Progenitor cell of endocrine pancreas (in vitro differentiated cells): ENCODE results near the gene KRT76. TPM values are rescaled to one million over a fixed set of nuclear protein-coding genes. Genes with fewer than 3 reads are reported as not detected.
"Not testable (repeated sequence)": the region's sequence is repeated elsewhere in the genome, so short reads cannot be mapped to it uniquely, and the experiment has no call there.

Source experiments
- DNase-seq: peaks from one replicate; pipeline ENCODE4 v3.0.0; 2021; ENCODE audit warnings: low spot score; ENCODE audit not compliant: unreplicated experiment
- H3K27ac Mint-ChIP-seq: 2 replicates; pipeline ENCODE4 v1.8.0; 2021; ENCODE audit warnings: mild to moderate bottlenecking, moderate library complexity, mixed read lengths
- H3K27me3 Mint-ChIP-seq: 2 replicates; pipeline ENCODE4 v1.8.0; 2021; ENCODE audit warnings: mixed read lengths
- H3K36me3 Mint-ChIP-seq: 2 replicates; pipeline ENCODE4 v1.8.0; 2022; ENCODE audit warnings: mixed read lengths; ENCODE audit not compliant: insufficient read depth
- H3K4me1 Mint-ChIP-seq: 2 replicates; pipeline ENCODE4 v1.8.0; 2021; ENCODE audit warnings: low read depth, mixed read lengths
- H3K4me3 Mint-ChIP-seq: 2 replicates; pipeline ENCODE4 v1.8.0; 2021; ENCODE audit warnings: low read depth, mild to moderate bottlenecking, moderate library complexity, mixed read lengths
- H3K9me3 Mint-ChIP-seq: 2 replicates; pipeline ENCODE4 v1.8.0; 2021; ENCODE audit warnings: low read depth, mixed read lengths
- total RNA-seq: library from RNA; stranded (reverse); gene quantifications from 2 replicates; pipeline ENCODE4 v1.2.1, GENCODE V29; 2021
- TF ChIP-seq, protein P1 (sequence below): fragments of 200-600 bp; sonication (generic); IDR thresholded peaks from one replicate; pipeline ENCODE4 v1.5.0; 2021; ENCODE audit warnings: antibody characterized with exemption, mild to moderate bottlenecking; ENCODE audit not compliant: unreplicated experiment

The KRT76 gene
- total RNA-seq, 1 donor from 2014 or later = not detected

DNA sequence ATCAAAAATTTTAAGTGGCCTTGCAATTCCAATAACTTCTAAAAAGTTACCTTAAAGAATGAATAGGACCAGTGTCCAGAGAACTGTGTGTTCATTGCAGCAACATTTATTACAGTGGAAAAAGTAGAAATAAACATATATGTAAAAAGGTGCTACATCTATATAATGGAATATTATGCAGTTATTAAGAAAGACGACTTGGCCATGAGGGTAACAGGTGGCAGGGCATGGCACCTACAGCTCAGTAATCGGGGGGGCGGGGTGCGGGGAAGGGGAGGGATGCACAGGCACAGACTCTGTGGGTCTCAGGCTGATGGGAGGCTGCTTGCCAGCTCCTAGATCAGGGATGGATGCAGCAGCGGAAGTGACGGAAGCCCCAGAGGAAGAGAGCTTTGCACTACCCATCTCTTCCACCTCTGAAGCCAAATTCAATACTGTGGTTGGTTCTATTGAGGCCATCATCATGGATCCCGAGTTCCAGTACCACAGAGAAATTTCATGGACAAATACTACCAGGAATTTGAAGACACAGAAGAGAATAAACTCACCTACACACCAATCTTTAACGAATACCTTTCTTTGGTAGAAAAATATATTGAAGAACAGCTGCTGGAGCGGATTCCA is 14.0 kb downstream of the KRT76 start:
- H3K4me1 Mint-ChIP-seq = no peaks in the 10 kb centered on the region
- H3K9me3 Mint-ChIP-seq = peaks cover 11% of the 10 kb centered on the region
- TF ChIP-seq, protein P1, sequence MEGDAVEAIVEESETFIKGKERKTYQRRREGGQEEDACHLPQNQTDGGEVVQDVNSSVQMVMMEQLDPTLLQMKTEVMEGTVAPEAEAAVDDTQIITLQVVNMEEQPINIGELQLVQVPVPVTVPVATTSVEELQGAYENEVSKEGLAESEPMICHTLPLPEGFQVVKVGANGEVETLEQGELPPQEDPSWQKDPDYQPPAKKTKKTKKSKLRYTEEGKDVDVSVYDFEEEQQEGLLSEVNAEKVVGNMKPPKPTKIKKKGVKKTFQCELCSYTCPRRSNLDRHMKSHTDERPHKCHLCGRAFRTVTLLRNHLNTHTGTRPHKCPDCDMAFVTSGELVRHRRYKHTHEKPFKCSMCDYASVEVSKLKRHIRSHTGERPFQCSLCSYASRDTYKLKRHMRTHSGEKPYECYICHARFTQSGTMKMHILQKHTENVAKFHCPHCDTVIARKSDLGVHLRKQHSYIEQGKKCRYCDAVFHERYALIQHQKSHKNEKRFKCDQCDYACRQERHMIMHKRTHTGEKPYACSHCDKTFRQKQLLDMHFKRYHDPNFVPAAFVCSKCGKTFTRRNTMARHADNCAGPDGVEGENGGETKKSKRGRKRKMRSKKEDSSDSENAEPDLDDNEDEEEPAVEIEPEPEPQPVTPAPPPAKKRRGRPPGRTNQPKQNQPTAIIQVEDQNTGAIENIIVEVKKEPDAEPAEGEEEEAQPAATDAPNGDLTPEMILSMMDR = no peak
- H3K27ac Mint-ChIP-seq = no peak overlapping the region
- DNase-seq = no peak
- H3K36me3 Mint-ChIP-seq = no peaks in the 10 kb centered on the region
- H3K4me3 Mint-ChIP-seq = no peak overlapping the region
- H3K27me3 Mint-ChIP-seq = peaks cover 42% of the 10 kb centered on the region

DNA sequence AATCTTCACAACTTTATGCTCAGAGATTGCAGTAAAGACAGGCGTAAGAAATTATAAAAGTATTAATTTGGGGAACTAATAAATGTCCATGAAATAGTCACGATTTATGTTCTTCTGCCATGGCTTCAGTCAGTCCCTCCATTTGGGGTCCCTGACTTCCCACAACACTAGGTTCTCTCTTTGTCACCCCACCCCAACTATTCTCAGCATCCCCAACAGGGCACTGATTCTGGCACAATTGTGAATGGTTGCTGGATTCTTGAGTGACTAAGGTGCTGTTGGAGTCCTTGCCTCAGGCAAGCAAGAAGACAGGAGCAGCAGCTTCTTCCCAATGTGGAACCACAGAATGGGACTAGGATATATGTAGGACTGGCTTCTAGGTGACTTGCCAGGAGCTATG is 15.3 kb downstream of the KRT76 start:
- DNase-seq = no peak
- Mint-ChIP-seq H3K36me3 (no peaks in the 10 kb centered on the region), H3K4me3 (no peak overlapping the region), H3K27ac (no peak overlapping the region), H3K27me3 (peaks cover 32% of the 10 kb centered on the region), H3K4me1 (no peaks in the 10 kb centered on the region), H3K9me3 (peaks cover 11% of the 10 kb centered on the region)
- TF ChIP-seq, protein P1 = no peak

DNA sequence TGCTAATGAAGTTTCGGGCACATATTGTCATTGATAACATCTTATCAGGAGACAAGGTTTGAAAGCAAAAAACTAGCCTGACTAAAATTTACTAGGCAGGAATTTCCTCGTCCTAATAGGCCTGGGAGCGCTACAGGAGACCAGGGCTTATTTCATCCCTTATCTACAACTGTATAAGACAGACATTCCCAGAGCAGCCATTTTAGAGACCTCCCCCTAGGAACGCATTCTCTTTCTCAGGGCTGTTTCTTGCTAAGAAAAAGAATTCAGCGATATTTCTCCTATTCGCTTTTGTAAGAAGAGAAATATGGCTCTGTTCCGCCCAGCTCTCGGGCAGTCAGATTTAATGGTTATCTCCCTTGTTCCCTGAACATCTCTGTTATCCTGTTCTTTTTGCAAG is 15.9 kb downstream of the KRT76 start:
- H3K4me1 Mint-ChIP-seq, H3K4me3 Mint-ChIP-seq, H3K27ac Mint-ChIP-seq, H3K36me3 Mint-ChIP-seq, DNase-seq: not testable (repeated sequence)
- peaks cover 11% of the 10 kb centered on the region for H3K9me3 Mint-ChIP-seq
- peaks cover 27% of the 10 kb centered on the region for H3K27me3 Mint-ChIP-seq

DNA sequence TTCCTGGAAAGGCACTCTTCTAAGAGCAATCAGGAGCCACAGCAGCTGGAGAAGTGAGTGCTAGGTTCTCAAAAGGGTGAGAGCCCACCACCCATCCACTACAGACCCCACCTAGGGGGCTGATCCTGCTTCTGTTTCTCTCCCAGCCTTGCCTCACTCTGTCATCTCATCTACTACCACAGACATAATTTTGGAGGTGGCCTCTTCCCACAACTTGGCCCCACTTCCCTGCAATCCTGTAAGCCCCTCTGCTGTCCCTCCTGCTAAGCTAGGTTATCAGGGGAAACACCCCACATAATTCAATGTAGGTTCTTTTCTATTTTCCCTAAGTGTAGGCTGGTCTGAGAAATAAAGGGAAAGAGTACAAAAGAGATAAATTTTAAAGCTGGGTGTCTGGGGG is 16.5 kb downstream of the KRT76 start:
- Mint-ChIP-seq H3K36me3 (no peaks in the 10 kb centered on the region), H3K4me3 (no peak overlapping the region), H3K9me3 (peaks cover 11% of the 10 kb centered on the region), H3K27ac (peak overlapping the region; percentile 45), H3K4me1 (no peaks in the 10 kb centered on the region), H3K27me3 (peaks cover 25% of the 10 kb centered on the region)
- DNase-seq = no peak
- TF ChIP-seq, protein P1 = no peak

DNA sequence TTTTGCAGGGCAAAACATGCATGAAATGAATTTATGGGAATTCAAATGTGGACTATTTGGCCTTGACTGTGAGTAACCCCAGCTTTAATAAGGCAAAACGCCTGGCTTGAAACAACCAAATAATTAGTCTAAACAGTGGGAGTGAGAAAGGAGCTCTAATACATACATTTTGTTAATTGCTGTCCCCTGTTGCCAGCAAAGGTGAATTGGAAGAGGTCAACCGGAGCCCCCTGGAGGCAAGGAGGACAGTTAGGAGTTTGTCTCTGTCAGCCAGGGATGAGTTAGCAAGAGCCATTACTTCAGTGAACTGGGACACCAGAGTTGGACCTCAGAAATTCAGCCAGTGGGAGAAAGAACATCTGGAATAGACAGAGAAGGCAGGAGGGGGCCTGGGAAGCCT is 17.4 kb downstream of the KRT76 start:
- Mint-ChIP-seq H3K36me3 (no peaks in the 10 kb centered on the region), H3K4me3 (no peak overlapping the region), H3K4me1 (no peaks in the 10 kb centered on the region), H3K9me3 (peaks cover 11% of the 10 kb centered on the region), H3K27ac (no peak overlapping the region), H3K27me3 (peaks cover 25% of the 10 kb centered on the region)
- TF ChIP-seq, protein P1 = no peak
- no peak for DNase-seq

DNA sequence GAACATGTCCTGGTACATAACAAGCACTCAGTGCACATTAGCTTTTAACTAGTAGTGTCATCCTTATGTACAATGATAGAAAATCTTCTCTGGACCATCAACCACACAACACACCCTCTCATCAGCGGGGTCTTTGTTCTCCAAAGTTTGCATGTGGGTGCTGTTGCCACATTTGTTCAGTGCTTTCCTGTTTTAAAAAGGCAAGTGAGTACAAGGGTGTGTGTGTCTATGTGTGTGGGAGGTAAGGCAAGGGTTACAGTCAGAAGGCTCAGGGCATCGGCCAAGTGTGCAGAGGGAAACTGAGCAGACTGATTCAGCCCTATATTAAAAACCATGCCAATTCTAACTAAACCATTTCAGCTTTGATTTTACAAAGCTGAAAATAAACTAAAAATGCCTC is 17.9 kb downstream of the KRT76 start:
- TF ChIP-seq, protein P1 = no peak
- Mint-ChIP-seq H3K4me1 (no peaks in the 10 kb centered on the region), H3K9me3 (peaks cover 11% of the 10 kb centered on the region), H3K36me3 (no peaks in the 10 kb centered on the region), H3K27ac (no peak overlapping the region), H3K4me3 (no peak overlapping the region), H3K27me3 (peaks cover 27% of the 10 kb centered on the region)
- DNase-seq = no peak
